Astrocyte (in vitro differentiated cells and primary cell): ENCODE results near the gene MESP2. TPM values are rescaled to one million over a fixed set of nuclear protein-coding genes. Genes with fewer than 3 reads are reported as not detected.

Experiments
- DNase-seq: peaks from one replicate; pipeline ENCODE4 v3.0.0-alpha.2; 2010; ENCODE audit warnings: low read depth
- FAIRE-seq: peaks from 2 replicates; lab custom pipeline; 2011; peaks lifted over from hg19 to GRCh38; lab: Jason Lieb, UNC
- H2AFZ ChIP-seq: 2 replicates; pipeline ENCODE4 v1.6.0; 2012; ENCODE audit warnings: low read depth, low read length, inconsistent platforms
- H3K27ac ChIP-seq: 2 replicates; pipeline ENCODE4 v1.5.1; 2011; ENCODE audit warnings: low read depth, low read length, inconsistent platforms
- H3K27me3 ChIP-seq: 2 replicates; pipeline ENCODE4 v1.6.0; 2011; ENCODE audit warnings: low read length, inconsistent platforms; ENCODE audit not compliant: insufficient read depth
- H3K36me3 ChIP-seq: 2 replicates; pipeline ENCODE4 v1.5.1; 2011; ENCODE audit warnings: low read length, inconsistent platforms; ENCODE audit not compliant: insufficient read depth
- H3K4me1 ChIP-seq: 2 replicates; pipeline ENCODE4 v1.5.1; 2011; ENCODE audit warnings: low read length, inconsistent platforms; ENCODE audit not compliant: insufficient read depth
- H3K4me2 ChIP-seq: 2 replicates; pipeline ENCODE4 v1.6.0; 2012; ENCODE audit warnings: low read length, inconsistent platforms
- H3K4me3 ChIP-seq: 2 replicates; pipeline ENCODE4 v1.5.1; 2011; ENCODE audit warnings: low read depth, mild to moderate bottlenecking, low read length, inconsistent platforms; ENCODE audit not compliant: insufficient read depth
- H3K79me2 ChIP-seq: 2 replicates; pipeline ENCODE4 v1.6.0; 2012; ENCODE audit warnings: mild to moderate bottlenecking, low read length, inconsistent platforms; ENCODE audit not compliant: insufficient read depth
- H3K9ac ChIP-seq: 2 replicates; pipeline ENCODE4 v1.6.0; 2012; ENCODE audit warnings: mild to moderate bottlenecking, low read length, inconsistent platforms
- H3K9me3 ChIP-seq: 2 replicates; pipeline ENCODE4 v1.5.1; 2012; ENCODE audit warnings: low read depth, mild to moderate bottlenecking, low read length, inconsistent platforms; ENCODE audit not compliant: insufficient read depth
- H4K20me1 ChIP-seq: 2 replicates; pipeline ENCODE4 v1.6.0; 2012; ENCODE audit warnings: low read length, inconsistent platforms; ENCODE audit not compliant: insufficient read depth
- H3K27ac Mint-ChIP-seq: one replicate; pipeline ENCODE4 v1.8.0; 2021; ENCODE audit warnings: mild to moderate bottlenecking, mixed read lengths; ENCODE audit not compliant: unreplicated experiment
- H3K27me3 Mint-ChIP-seq: one replicate; pipeline ENCODE4 v1.8.0; 2021; ENCODE audit warnings: low read depth, mixed read lengths; ENCODE audit not compliant: unreplicated experiment
- H3K36me3 Mint-ChIP-seq: one replicate; pipeline ENCODE4 v1.8.0; 2021; ENCODE audit warnings: low read depth, mixed read lengths; ENCODE audit not compliant: unreplicated experiment
- H3K4me1 Mint-ChIP-seq: one replicate; pipeline ENCODE4 v1.8.0; 2021; ENCODE audit warnings: low read depth, mixed read lengths; ENCODE audit not compliant: unreplicated experiment
- H3K4me3 Mint-ChIP-seq: one replicate; pipeline ENCODE4 v1.8.0; 2021; ENCODE audit warnings: mild to moderate bottlenecking, moderate library complexity, mixed read lengths; ENCODE audit not compliant: unreplicated experiment
- H3K9me3 Mint-ChIP-seq: one replicate; pipeline ENCODE4 v1.8.0; 2021; ENCODE audit warnings: mild to moderate bottlenecking, mixed read lengths; ENCODE audit not compliant: unreplicated experiment
- EZH2 ChIP-seq: IDR thresholded peaks from 2 replicates; pipeline ENCODE4 v1.6.1; 2012; ENCODE audit warnings: mild to moderate bottlenecking, low read length, inconsistent platforms; ENCODE audit not compliant: insufficient read depth
- total RNA-seq: library from RNA; stranded (reverse); gene quantifications from 2 replicates; pipeline ENCODE4 v1.2.1, GENCODE V29; 2021
- TF ChIP-seq, protein P1 (sequence below): IDR thresholded peaks from 2 replicates; pipeline ENCODE4 v1.5.1; 2011; ENCODE audit warnings: low read depth, mild to moderate bottlenecking, inconsistent platforms, low read length, moderate library complexity; ENCODE audit not compliant: insufficient read depth

MESP2 gene
- total RNA-seq, 1 donor from 2014 or later = not detected

DNA sequence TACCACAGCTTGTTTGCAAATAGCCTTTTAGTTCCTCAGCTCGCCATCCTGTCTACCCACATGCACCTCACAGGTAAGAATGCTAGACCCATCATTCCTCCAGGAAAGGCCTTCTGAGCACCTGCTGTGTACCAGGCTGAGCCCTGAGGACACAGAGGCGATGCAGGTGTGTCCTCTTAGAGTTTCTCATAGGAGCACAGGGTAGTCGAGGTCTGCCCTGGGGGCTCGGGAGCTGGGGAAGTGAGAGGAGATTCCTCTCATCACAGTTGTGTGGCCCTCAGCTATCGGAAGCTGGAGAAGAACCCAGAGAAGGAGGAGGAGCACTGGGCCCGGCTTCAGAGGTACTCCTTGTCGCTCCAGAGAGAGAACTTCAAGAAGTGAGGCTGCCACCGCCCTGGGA is 33.1 kb upstream of the MESP2 start:
- Mint-ChIP-seq H3K27ac (no peak overlapping the region), H3K4me3 (no peak overlapping the region), H3K27me3 (peaks cover 35% of the 10 kb centered on the region), H3K36me3 (no peaks in the 10 kb centered on the region), H3K4me1 (no peaks in the 10 kb centered on the region), H3K9me3 (no peaks in the 10 kb centered on the region)
- Histone ChIP-seq H4K20me1 (no peaks in the 10 kb centered on the region), H3K79me2 (no peaks in the 10 kb centered on the region), H3K27ac (no peak overlapping the region), H3K9me3 (no peaks in the 10 kb centered on the region), H3K36me3 (no peaks in the 10 kb centered on the region), H3K4me3 (no peak overlapping the region), H3K9ac (no peak overlapping the region), H2AFZ (no peak overlapping the region), H3K4me2 (no peak overlapping the region), H3K27me3 (peaks cover 18% of the 10 kb centered on the region), H3K4me1 (no peaks in the 10 kb centered on the region)
- DNase-seq = no peak
- no peak for FAIRE-seq
- TF ChIP-seq, protein P1, sequence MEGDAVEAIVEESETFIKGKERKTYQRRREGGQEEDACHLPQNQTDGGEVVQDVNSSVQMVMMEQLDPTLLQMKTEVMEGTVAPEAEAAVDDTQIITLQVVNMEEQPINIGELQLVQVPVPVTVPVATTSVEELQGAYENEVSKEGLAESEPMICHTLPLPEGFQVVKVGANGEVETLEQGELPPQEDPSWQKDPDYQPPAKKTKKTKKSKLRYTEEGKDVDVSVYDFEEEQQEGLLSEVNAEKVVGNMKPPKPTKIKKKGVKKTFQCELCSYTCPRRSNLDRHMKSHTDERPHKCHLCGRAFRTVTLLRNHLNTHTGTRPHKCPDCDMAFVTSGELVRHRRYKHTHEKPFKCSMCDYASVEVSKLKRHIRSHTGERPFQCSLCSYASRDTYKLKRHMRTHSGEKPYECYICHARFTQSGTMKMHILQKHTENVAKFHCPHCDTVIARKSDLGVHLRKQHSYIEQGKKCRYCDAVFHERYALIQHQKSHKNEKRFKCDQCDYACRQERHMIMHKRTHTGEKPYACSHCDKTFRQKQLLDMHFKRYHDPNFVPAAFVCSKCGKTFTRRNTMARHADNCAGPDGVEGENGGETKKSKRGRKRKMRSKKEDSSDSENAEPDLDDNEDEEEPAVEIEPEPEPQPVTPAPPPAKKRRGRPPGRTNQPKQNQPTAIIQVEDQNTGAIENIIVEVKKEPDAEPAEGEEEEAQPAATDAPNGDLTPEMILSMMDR = no peak
- no peak for TF ChIP-seq EZH2

GRCh38 chr15:89743594-89743993 is 32.5 kb upstream of the MESP2 start:
- Mint-ChIP-seq H3K27ac (no peak overlapping the region), H3K4me1 (no peaks in the 10 kb centered on the region), H3K36me3 (no peaks in the 10 kb centered on the region), H3K9me3 (no peaks in the 10 kb centered on the region), H3K4me3 (no peak overlapping the region), H3K27me3 (peaks cover 39% of the 10 kb centered on the region)
- Histone ChIP-seq H2AFZ (no peak overlapping the region), H3K4me1 (no peaks in the 10 kb centered on the region), H3K9ac (no peak overlapping the region), H4K20me1 (no peaks in the 10 kb centered on the region), H3K27me3 (peaks cover 23% of the 10 kb centered on the region), H3K4me2 (no peak overlapping the region), H3K79me2 (no peaks in the 10 kb centered on the region), H3K4me3 (no peak overlapping the region), H3K27ac (no peak overlapping the region), H3K36me3 (no peaks in the 10 kb centered on the region), H3K9me3 (no peaks in the 10 kb centered on the region)
- FAIRE-seq (no peak), DNase-seq (no peak)
- no peak for TF ChIP-seq EZH2
- TF ChIP-seq, protein P1 = no peak

- FAIRE-seq (no peak), DNase-seq (no peak)
- Histone ChIP-seq H3K36me3 (no peaks in the 10 kb centered on the region), H2AFZ (no peak overlapping the region), H3K27me3 (peaks cover 37% of the 10 kb centered on the region), H3K9ac (no peak overlapping the region), H3K27ac (no peak overlapping the region), H3K4me2 (no peak overlapping the region), H3K4me1 (no peaks in the 10 kb centered on the region), H4K20me1 (no peaks in the 10 kb centered on the region), H3K4me3 (no peak overlapping the region), H3K9me3 (no peaks in the 10 kb centered on the region), H3K79me2 (no peaks in the 10 kb centered on the region)
- H3K36me3 Mint-ChIP-seq = no peaks in the 10 kb centered on the region
- no peak overlapping the region for H3K27ac Mint-ChIP-seq
- no peaks in the 10 kb centered on the region for H3K4me1 Mint-ChIP-seq
- TF ChIP-seq EZH2 = no peak
- TF ChIP-seq, protein P1 = no peak
- peaks cover 46% of the 10 kb centered on the region for H3K27me3 Mint-ChIP-seq
- no peaks in the 10 kb centered on the region for H3K9me3 Mint-ChIP-seq
- no peak overlapping the region for H3K4me3 Mint-ChIP-seq
Observed at GRCh38 chr15:89745131-89745530, 31.0 kb upstream of the MESP2 start.
